SK-N-SH (cell line): Measurements from ENCODE around the gene COL4A2. TPM values are rescaled to one million over a fixed set of nuclear protein-coding genes. Genes with fewer than 3 reads are reported as not detected.

Source experiments
- CTCF ChIA-PET: fragments of 300-600, 350-600 bp; formaldehyde crosslinking; extraction: SDS; loops from one replicate; lab custom pipeline; 2021; lab: Yijun Ruan, JAX
- POLR2A ChIA-PET: fragments of 350-600 bp; sonication (Branson Sonifier 250); formaldehyde crosslinking; extraction: SDS; loops from one replicate; lab custom pipeline; 2020; ENCODE audit warnings: antibody characterized with exemption, inconsistent platforms; lab: Yijun Ruan, JAX
- DNase-seq: peaks from one replicate; pipeline ENCODE4 v3.0.0; 2012
- H2AFZ ChIP-seq: fragments of 200-600 bp; sonication (generic); 2 replicates; pipeline ENCODE4 v1.8.1; 2016; ENCODE audit warnings: antibody characterized with exemption, mild to moderate bottlenecking, low read depth
- H3F3A ChIP-seq: fragments of 200-600 bp; sonication (generic); replicated peaks from 2 replicates; pipeline ENCODE3; 2016; ENCODE audit warnings: antibody characterized with exemption, mild to moderate bottlenecking; ENCODE audit not compliant: insufficient read depth
- H3K27ac ChIP-seq, 2 experiments: fragments of 200-500 bp in 1 of 2; fragments of 200-600 bp in 1 of 2; sonication (Bioruptor generic) in 1 of 2; sonication (generic), shearing (Covaris generic) in 1 of 2; 2 replicates each; pipeline versions ENCODE4 v1.5.1 to v1.6.1; 2014 to 2016; ENCODE audit warnings: low read depth in 2 of 2, inconsistent platforms in 1 of 2, low read length in 1 of 2, mild to moderate bottlenecking in 1 of 2, mixed read lengths in 1 of 2
- H3K27me3 ChIP-seq: fragments of 200-600 bp; sonication (generic), shearing (Covaris generic); 2 replicates; pipeline ENCODE4 v1.6.1; 2016; ENCODE audit warnings: mixed run types; ENCODE audit not compliant: insufficient read depth
- H3K36me3 ChIP-seq, 2 experiments: fragments of 200-500 bp in 1 of 2; fragments of 200-600 bp in 1 of 2; sonication (Bioruptor generic) in 1 of 2; sonication (generic) in 1 of 2; replicated peaks in 1 of 2; 2 replicates each; pipeline versions ENCODE3 to v1.5.1; 2014 to 2016; ENCODE audit warnings: low read length in 1 of 2, mild to moderate bottlenecking in 1 of 2; ENCODE audit not compliant: insufficient read depth in 2 of 2, control insufficient read depth in 1 of 2
- H3K4me1 ChIP-seq, 2 experiments: fragments of 200-500 bp in 1 of 2; fragments of 200-600 bp in 1 of 2; sonication (Bioruptor generic) in 1 of 2; sonication (generic), shearing (Covaris generic) in 1 of 2; 2 replicates each; pipeline versions ENCODE4 v1.5.1 to v1.6.1; 2014 to 2016; ENCODE audit warnings: low read depth in 1 of 2, low read length in 1 of 2, mixed run types in 1 of 2; ENCODE audit not compliant: insufficient read depth in 2 of 2, control insufficient read depth in 1 of 2
- H3K4me2 ChIP-seq: fragments of 200-600 bp; sonication (generic), shearing (Covaris generic); 2 replicates; pipeline ENCODE4 v1.6.1; 2017; ENCODE audit warnings: mixed run types
- H3K4me3 ChIP-seq, 2 experiments: fragments of 200-500 bp in 1 of 2; fragments of 200-600 bp in 1 of 2; sonication (Bioruptor generic) in 1 of 2; sonication (generic), shearing (Covaris generic) in 1 of 2; 2 replicates each; pipeline versions ENCODE4 v1.5.1 to v1.8.1; 2014 to 2016; ENCODE audit warnings: low read depth in 2 of 2, inconsistent platforms in 1 of 2, low read length in 1 of 2, mild to moderate bottlenecking in 1 of 2, mixed read lengths in 1 of 2, moderate library complexity in 1 of 2
- H3K79me2 ChIP-seq: fragments of 200-600 bp; sonication (generic); 2 replicates; pipeline ENCODE4 v1.8.1; 2017; ENCODE audit warnings: mild to moderate bottlenecking; ENCODE audit not compliant: insufficient read depth
- H3K9ac ChIP-seq: fragments of 200-600 bp; sonication (generic); 2 replicates; pipeline ENCODE4 v1.6.1; 2017; ENCODE audit warnings: mixed run types
- H3K9me2 ChIP-seq: fragments of 200-600 bp; sonication (generic); 2 replicates; pipeline ENCODE4 v1.6.1; 2017; ENCODE audit warnings: mixed run types
- H3K9me3 ChIP-seq: fragments of 200-600 bp; sonication (generic); 2 replicates; pipeline ENCODE4 v1.6.1; 2017; ENCODE audit warnings: mixed run types, mild to moderate bottlenecking, moderate library complexity
- H4K20me1 ChIP-seq: fragments of 200-600 bp; sonication (generic); 2 replicates; pipeline ENCODE4 v1.6.1; 2017; ENCODE audit warnings: mild to moderate bottlenecking, mixed run types; ENCODE audit not compliant: insufficient read depth
- CTCF ChIP-seq: fragments of 200-600 bp; sonication (generic); IDR thresholded peaks from 2 replicates; pipeline ENCODE4 v1.6.1; 2017; ENCODE audit warnings: antibody characterized with exemption, mild to moderate bottlenecking, moderate library complexity
- FOXJ3 ChIP-seq: sonication (generic); formaldehyde crosslinking; IDR thresholded peaks from 2 replicates; pipeline ENCODE4 v1.5.1; 2020; ENCODE audit warnings: mild to moderate bottlenecking, missing genetic modification reagents
- GABPA ChIP-seq: IDR thresholded peaks from 2 replicates; pipeline ENCODE4 v1.4.0; 2012; ENCODE audit warnings: low read depth, mild to moderate bottlenecking
- GATA2 ChIP-seq: sonication (generic); formaldehyde crosslinking; IDR thresholded peaks from 2 replicates; pipeline ENCODE4 v1.5.0; 2020; ENCODE audit warnings: mild to moderate bottlenecking, missing genetic modification reagents
- IRF3 ChIP-seq: fragments of 150-350 bp; IDR thresholded peaks from 2 replicates; pipeline ENCODE4 v1.6.1; 2016; ENCODE audit warnings: mild to moderate bottlenecking, low read depth, low read length
- JUND ChIP-seq: IDR thresholded peaks from 2 replicates; pipeline ENCODE4 v1.4.0; 2012
- TEAD4 ChIP-seq: IDR thresholded peaks from 2 replicates; pipeline ENCODE4 v1.4.0; 2012; ENCODE audit warnings: mild to moderate bottlenecking, borderline replicate concordance; ENCODE audit not compliant: insufficient read depth
- USF2 ChIP-seq: fragments of 150-350 bp; IDR thresholded peaks from 2 replicates; pipeline ENCODE4 v1.6.1; 2017; ENCODE audit warnings: antibody characterized with exemption, low read length, low read depth, borderline replicate concordance
- ZBTB33 ChIP-seq: IDR thresholded peaks from 2 replicates; pipeline ENCODE4 v1.4.0; 2012; ENCODE audit warnings: low read depth, borderline replicate concordance
- WGBS: methylation state at CpG from one replicate; pipeline ENCODE4 v1.1.6; 2017; ENCODE audit warnings: low lambda C conversion rate; 5-methylcytosine and 5-hydroxymethylcytosine counted together
- polyA plus RNA-seq, 3 experiments: library from polyadenylated mRNA; depleted of rRNA; stranded (reverse); fragments of >200 nt; gene quantifications; 2 replicates each; pipeline ENCODE4 v1.2.3, GENCODE V29; 2012

COL4A2 gene
- polyA plus RNA-seq, 1 of the 3 experiments (the other 2 are of a cell fraction) = 137 TPM

GRCh38 chr13:110396476-110396875 lies 89.4 kb downstream of the COL4A2 start:
- H2AFZ ChIP-seq = no peak overlapping the region

More at GRCh38 chr13:110396476-110396875, 89.4 kb downstream of the COL4A2 start:
- WGBS = 55% methylated on average over 6 of the region's 6 CpGs
- no peak for DNase-seq
- no peaks in the 10 kb centered on the region for H3K27me3 ChIP-seq
- H3K79me2 ChIP-seq = peaks cover 57% of the 10 kb centered on the region
- peaks cover 67% of the 10 kb centered on the region for H3F3A ChIP-seq
- peak overlapping the region; percentile 35; the same call in 1 of the 2 replicates for H3K4me2 ChIP-seq
- H4K20me1 ChIP-seq = no peaks in the 10 kb centered on the region
- POLR2A ChIA-PET = no interaction called here
- H3K36me3 ChIP-seq = peaks cover 0 to 3% of the 10 kb centered on the region in 2 experiments
- H3K9ac ChIP-seq = peak overlapping the region; percentile 27; the same call in 1 of the 2 replicates
- peaks cover 24 to 53% of the 10 kb centered on the region in 2 experiments for H3K4me1 ChIP-seq
- CTCF ChIA-PET = no interaction called here
- H3K9me3 ChIP-seq = no peaks in the 10 kb centered on the region
- peak overlapping the region; percentile 40 to 94; a peak in 3 of 4 replicates for H3K27ac ChIP-seq
- H3K4me3 ChIP-seq = no peak overlapping the region
- TF ChIP-seq USF2 = no peak
- no peak for TF ChIP-seq GABPA
- no peak for TF ChIP-seq CTCF
- TF ChIP-seq IRF3 = no peak
- no peak for TF ChIP-seq ZBTB33
- TF ChIP-seq FOXJ3 = no peak
- TF ChIP-seq TEAD4 = no peak
- TF ChIP-seq GATA2 (CRISPR knock-in tag) = no peak
- no peak for TF ChIP-seq JUND
- TF ChIP-seq, all 33 proteins: peak for 0
- no peaks in the 10 kb centered on the region for H3K9me2 ChIP-seq
